KG1 (cell line): Measurements from ENCODE around the gene TRAK1.

Source experiments
- DNase-seq: peaks from one replicate; lab custom pipeline; 2025; lab: John Stamatoyannopoulos, UW

TRAK1 gene

DNA sequence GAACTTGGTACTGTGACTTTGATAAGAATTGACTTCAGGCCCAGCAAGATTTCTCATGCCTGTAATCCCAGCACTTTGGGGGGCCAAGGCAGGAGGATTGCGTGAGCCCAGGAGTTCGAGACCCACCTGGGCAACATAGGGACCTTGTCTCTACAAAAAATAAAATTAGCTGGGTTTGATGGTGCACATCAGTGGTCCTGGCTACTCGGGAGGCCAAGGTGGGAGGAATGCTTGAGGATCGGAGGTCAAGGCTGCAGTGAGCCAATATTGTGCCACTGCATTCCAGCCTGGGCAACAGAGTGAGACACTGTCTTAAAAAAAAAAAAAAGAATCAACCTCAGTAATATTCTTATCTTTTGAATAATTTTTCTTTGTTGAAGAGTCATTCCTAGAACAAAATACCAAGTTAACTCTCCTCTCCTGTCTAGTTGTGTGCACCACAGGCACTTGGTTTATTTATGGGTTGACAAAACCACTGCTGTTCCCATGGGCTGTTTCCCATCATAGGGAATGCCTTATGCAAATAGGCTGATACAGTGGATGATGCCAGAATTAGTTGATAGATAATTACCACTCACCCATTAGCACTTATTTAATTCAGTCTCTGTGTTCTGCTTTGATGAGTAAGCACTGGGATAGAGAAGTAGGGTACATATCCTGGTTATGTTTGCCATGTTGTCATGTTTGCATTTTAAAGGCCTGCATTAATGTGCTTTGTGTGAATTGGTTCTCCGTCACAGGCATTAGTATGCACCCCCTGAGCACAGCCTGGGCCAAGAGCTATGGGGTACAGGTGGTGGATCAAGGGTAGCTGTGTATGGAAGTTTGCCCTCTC is 32.9 kb downstream of the TRAK1 start:
- DNase-seq = no peak

DNA sequence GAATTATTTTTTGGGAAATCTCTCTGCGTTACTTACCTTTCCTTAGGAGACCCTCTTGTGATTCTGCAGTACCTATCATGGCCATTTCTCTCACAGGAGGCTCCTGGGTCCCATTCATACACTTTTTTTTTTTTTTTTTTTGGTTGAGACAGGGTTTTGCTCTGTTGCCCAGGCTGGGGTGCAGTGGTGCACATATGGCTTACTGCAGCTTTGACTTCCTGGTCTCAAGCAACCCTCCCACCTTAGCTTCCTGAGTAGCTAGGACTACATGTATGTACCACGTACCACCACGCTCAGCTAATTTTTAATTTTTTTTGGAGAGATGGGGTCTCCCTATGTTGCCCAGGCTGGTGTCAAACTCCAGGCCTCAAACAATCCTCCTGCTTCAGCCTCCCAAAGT is 36.1 kb downstream of the TRAK1 start:
- no peak for DNase-seq

DNA sequence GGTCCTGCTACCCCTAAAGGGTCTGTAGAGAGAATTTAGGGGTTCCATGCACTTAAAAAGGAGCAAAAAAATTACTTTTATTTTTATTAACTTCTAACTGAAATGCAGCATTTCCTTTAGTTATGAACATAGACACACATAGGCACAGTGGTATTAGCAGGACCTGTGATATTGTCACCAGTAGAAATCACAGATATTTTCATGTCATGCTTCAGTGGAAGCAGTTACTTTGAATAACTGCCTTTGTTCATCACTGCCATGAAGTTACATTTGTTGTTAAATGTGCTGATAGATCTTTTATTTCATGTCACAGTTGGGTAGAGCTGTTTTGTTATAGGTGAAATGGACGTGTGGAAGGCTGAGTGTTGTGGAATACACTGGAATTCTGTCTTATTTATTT is 37.4 kb downstream of the TRAK1 start:
- no peak for DNase-seq

DNA sequence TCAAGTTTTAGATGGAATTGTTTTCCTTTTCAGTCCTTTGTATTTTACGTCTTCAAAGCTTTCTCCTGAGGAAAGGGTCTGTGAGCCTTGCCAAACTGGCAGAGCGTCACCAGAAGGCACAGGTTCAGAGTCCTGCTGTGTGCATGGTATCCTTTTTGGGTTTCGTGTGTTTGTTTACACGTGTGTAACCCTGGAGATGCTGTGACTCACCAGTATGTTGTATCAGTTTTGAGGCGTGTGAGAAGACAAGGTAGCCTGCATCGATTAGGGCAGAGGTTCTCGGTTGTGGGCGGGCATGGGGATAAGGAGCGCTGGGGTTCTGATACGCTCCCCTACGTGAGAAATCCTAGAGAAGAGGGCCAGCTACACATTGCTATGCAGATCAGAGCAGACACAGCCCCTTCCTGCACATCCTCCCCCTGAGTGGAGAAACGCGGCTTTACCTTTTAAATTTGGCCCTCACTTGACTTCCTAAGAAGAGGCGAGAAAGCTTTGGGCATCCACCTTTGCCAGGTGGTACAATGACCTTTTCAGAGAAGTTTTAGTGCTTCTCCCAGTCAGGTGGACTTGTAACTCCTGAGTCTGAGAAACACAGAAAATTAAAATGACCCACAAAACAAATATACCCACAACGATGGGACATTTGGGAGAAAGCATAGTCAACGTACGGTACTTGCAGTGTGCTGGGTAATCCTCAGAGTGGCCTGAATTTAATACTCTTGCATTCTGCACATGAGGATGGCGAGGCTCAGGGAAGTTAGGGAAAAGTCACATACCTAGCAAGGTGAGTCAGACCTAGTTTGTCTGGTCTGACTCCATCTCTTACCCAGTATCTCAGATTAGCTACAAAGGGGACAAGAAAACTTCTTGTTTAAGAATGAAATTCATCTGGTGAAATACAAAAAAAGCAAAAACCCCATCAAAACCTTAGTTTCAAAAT is 38.1 kb downstream of the TRAK1 start:
- DNase-seq = no peak

DNA sequence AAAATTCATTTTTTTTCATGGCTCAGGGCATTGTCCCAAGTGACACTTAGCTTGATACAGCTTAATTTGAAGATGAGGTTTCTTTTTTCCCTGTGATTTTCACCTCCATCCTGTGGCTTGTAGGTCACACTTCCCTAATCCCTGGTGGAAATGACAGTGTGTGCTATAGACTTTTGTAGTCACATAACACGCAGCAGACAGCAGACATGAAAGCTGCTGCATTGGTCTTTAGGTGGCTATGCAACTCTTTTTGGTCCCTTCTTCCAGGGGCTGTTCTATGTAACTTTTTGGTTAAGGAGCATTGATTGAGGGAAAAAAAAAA is 38.8 kb downstream of the TRAK1 start:
- no peak for DNase-seq

DNA sequence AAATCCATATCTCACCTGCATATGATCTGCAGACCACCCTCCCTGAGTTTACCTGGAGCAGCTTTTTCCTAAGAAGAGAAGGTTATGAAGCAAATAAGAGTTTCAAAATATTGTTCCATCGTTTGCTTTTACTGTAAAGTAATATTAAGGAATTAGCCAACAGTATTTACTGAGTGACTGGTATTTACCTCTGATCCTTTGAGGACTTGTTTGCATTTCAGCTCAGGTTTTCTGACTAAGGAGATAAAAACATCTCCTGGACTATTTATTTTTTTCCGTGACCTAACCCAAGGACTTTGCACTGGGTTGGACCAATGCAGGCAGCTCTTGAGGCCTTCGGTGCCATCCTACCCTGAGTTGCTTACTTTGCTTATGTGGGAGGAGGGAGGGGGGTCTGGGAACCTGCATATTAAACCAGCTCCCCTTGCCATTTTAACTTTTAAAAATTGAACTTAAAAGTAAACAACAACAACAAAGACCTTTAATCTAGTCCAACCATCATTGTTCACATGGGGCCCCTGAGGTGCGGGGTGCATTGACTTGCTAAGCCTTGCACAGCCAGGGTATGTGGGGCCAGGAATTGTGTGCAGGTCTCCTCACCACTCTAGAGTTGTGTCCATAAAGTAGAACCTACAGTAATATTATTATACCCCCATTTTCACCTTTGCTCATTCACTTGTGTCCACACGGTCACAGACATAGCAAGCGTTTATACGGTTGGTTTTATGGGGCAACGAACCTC is 39.3 kb downstream of the TRAK1 start:
- no peak for DNase-seq

DNA sequence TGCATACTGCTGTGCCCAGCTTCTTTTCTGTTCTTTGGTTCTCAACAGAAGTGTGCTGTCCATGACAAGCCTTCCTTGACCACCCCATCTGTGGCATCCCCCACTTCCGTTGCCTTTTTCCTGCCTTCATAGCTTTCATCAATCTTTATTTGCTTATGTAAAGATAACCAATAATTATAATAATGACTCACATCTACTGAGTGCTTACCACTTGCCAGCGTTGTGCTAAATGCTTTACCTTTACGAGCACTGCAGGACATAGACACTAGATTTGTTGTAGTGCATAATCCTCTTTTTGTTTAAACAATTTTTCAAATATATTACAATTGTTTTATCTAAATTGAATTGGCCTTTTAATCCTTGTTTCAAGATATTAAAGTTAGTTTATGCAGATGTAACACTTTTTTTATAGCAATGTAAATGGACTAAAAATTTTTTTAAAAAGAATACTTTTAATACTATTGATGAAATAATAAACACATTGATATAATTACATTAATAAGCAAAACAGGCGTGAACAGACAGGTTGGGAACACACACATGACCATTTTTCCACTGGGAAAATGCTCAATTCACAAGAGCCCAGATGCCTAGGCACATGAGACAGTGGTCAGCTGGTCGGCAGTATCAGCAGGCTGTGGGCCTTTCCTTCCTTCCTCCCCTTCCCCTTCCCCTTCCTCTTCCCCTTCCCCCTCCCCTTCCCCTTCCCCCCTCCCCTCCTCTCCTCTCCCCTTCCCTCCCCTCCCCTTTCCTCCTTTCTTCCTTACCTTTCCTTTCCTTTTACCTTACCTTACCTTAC is 42.5 kb downstream of the TRAK1 start:
- DNase-seq = no peak

DNA sequence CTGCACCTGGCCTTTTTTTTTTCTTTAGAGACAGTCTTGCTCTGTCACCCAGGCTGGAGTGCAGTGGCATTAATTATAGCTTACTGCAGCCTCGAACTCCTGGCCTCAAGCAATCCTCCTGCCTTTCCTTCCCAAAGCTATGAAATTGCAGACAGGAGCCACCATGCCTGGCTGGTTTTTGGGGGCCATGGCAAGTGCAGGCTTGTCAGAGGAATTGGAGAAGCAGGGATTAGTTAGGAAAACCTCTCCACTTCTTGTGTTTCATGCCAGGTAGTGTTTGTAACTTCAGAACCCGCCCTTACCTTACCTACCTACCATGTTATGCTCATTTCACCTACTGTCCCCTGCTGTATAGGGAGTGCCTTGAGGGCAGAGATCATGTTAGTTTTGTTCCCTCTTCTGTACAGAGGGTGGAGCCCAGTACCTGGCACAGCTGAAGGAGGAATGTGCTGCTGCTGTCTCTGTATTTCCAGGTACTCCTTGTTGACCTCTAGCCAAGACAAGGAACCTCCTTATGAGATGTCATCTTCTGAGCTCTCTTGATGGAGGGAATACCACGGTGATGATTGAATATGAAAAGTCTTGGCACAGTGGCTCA is 43.8 kb downstream of the TRAK1 start:
- no peak for DNase-seq

DNA sequence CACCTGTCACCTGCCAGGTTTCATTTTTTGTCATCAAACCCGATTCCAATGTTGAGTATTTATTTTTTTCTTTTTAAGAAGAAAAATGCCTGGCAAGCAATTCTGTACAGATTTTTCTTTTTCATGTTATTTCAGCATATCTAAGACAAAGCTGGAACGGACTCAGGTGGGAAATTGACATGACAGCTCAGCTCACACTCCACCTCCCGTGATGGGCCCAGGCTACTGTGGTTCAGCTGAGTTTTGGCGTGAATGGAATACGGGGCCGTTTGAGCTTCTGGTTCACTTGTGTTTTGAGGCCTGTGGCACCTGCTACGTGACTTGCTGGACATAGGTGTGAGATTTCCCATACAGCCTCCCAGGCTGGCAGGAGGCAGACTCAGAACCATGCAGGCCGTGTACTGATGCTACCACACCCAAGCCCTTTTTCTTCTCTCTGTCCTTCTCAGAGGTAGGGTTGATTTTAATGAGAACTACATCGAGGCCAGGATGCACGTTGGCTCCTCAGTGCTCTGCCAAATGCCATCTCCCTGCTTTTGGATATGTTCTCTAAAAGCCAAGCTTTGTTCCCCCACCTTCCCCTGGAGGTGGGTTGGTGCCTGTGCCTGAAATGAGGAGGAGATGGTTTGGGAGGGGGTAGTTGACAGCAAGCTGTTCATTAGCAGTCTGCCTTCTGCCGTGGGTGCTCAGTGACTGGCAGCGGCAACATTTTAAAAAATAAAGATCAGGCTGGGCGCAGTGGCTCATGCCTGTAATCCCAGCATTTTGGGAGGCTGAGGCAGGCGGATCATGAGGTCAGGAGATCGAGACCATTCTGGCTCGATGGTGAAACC is 48.7 kb downstream of the TRAK1 start:
- DNase-seq = no peak

DNA sequence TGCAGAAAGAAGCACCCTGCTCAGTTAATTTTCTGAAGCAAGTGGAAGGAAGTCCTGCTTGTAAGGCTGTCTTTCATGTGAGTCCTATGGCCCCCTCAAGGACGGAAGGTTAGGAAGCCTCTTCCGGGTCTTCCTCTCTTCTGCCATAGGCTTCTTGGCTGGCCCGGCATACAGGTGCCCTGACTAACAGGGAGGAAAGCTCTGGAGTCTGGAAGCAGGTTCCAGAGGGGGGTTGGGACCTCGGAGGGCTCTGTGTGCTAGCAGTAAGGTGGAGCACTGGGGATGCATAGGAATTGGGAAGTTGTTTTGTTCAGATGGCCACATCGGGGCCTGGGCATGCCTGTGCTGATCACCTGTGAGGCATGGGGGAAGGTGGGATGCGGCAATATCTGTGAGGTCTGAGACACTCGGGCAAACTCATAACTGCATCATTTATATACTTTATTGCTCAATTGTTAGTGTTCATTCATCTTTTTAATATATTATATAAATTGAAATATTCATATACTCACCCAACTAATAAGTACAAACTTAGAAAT is 49.6 kb downstream of the TRAK1 start:
- no peak for DNase-seq

DNA sequence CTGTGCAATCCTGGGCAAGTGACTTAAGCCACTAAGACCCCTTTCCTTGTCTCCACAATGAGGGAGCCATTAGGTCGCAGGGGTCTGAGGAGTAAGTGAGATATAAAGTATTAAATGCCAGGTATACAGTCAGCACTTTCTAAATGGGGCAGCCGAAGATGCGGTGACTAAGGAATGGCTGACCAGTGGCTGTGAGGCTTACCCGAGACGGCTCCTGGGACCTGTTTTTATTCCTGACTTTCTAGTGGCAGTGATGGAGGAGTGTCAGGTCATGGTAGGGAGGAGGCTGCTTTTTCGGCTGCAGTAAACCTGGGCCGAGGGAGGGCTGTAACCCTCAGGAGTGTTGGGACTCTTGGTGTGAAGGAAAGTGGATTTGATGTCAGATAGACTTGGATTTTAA is 52.3 kb downstream of the TRAK1 start:
- DNase-seq = no peak

DNA sequence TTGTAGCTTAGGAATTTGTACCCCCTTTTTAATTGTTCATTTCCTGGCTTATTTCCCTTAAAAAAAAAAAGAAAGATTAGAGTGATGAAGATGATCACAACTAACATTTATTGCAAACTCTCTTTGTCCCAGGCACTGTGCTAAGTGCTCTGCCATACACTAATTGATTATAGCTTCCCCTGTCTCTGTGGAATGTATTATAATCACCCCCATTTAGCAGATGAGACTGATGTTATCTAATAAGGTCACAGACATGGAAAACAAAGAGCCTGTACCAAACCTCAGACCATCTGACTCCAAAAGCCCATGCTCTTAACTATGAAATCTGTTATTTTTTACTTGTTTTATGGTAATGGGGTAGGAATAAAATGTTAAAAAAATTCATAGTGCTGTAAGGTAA is 53.1 kb downstream of the TRAK1 start:
- DNase-seq = no peak

DNA sequence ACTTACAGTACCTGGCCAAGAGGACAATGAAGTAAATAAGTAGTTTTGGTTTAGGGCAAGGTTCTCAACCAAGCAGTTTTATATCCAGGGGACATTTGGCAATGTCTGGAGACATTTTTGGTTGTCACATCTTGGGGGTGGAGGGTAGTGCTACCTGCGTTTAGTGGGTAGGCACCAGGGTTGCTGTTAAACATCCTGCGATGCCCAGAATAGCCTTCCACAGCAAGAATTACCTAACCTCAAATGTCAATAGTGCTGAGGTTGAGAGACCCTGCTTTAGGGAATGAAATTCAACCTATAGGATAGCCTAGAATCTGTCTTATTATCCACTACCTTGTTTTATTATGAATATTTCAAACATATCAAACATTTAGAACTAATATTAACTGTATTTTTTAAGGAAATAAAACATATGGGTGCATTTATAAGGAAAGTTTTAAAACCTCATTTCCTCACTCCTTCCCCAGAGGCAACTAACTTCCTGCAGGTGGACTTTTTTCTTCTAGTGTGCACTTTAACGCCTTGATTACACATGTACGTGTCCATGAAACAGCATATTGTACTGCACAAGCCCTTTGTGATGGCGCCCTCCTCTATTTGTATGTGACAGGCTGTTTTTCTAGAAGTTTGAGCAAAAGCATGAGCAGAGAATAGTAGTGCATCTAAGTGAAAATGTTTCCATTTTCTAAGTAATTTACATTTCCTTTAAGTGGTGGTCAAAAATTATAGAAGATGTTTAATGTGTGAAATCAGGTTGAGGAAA is 57.1 kb downstream of the TRAK1 start:
- DNase-seq = no peak

DNA sequence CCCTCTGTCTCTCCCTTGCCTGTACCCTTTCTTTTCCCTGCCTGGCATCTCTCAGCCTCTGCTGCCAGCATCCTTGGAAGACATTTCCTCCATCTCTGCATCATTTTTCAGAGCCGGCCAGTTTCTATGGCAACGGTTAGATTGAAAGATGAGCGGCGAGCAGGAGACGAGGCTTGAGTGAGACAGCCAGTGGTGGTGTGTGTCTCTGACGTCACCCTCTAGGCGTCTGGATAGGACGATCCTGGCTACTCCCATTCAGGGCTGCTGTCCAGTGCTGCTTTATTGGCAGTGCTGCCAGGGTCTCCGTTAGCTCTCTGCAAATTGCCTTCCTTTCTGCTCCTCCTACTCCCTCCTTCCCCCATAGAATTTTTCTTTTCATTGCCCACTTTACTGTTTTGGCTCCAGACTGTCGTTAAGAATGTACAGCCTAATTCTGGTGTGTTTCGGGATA is 57.9 kb downstream of the TRAK1 start:
- no peak for DNase-seq

DNA sequence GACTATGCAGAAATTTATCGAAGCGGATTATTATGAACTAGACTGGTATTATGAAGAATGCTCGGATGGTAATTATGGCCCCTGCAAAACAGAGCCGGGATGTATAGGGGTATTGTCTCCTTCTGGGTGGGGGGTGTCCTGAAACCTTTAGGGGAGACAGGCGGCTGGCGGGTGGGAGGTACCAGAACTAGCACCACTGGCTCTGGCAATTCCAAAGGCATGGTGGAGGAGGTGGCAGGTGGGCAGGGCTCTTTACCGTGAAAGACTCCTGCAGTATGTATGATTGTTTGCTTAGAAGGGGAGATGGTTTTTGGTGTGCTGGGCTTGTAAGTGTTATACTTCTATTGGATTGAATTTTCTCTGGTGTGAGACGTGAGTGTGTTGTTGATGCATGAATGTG is 58.4 kb downstream of the TRAK1 start:
- no peak for DNase-seq

DNA sequence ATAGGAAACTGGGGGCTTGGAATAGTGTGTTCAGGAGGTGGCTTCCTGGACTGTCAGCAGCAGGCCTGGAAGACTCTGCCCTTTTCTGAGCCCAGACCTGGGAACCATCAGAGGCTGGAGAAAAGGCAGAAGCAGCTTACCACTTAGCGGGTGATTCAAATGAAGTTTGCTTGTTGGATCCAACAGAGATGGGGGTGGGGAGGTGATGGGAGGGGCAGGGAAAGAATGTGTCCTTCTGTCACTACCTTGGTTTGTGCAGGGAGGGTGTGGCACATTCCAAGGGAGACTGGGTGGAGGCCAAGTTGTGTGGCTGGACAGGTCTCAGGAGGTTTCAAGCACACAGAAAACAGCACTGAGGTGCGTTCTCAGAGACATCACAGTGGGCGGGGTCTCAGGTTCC is 58.8 kb downstream of the TRAK1 start:
- DNase-seq = no peak

DNA sequence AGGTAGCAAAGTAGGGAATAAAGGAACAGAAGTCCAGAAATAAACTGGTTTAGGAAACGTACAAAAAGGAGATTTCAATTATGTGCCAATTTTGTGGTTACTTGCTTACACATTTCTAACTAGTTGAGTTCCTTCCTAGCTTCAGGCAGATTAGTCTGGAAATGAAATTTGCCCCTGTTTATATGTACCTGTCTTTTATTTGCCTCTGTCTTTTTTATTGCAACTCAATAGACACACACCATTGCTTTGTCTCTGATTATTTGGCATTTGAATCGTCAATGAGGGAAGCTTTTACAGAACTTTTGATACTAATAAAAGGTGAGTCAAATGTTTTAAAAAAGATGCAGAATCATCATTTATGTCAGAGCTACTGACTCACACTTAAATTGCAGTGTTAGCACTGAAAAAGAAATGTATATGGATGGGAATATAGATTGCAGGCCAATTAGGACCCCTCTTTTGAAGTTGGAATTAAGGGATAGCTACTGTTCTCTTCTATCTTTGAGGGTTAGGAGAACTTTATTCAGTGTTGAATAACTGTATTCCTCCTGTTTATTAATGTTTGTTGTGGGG is 60.5 kb downstream of the TRAK1 start:
- DNase-seq = no peak

DNA sequence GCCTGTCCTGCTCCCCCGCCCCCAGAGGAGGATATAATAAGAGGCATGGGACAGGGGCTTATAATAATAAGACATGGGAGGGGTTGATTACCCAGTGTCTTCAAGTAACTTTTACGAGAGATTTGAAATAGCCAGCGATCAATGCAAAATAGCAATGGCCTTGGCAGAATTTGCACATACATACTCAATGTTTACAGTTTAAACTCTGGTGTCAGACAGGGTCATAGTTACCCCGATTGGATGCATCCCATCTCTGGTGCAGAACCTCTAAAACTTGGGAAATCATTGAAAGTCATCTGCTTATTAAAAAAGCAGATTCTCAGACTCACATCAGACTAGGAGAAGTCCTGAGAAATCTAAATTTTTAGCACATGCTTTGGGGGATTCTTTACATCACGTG is 61.0 kb downstream of the TRAK1 start:
- DNase-seq = no peak

DNA sequence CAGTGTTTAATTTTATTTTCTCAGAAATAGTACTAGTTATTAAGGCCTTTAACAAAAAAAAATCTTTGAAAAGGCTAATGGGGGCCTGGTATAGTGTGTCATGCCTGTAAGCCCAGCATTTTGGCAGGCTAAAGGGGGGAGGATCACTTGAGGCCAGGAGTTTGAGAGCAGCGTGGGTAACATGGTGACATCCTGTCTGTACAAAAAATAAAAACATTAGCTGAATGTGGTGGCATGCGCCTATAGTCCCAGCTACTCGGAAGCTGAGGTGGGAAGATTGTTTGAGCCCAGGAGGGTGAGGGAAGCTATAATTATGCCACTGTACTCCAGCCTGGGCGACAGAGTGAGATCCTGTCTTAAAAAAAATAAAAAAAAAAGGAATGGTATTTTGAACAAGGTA is 61.9 kb downstream of the TRAK1 start:
- no peak for DNase-seq
